NCI-H1417 treated with DMSO at 0.1 percent for 48 hours (cell line): ENCODE data around the gene IFRD2.
"Not testable (repeated sequence)": the region's sequence is repeated elsewhere in the genome, so short reads cannot be mapped to it uniquely, and the experiment has no call there.

Experiments used
- DNase-seq: peaks from one replicate; lab custom pipeline; 2025; lab: John Stamatoyannopoulos, UW

Gene IFRD2

GRCh38 chr3:50264964-50265485 lies 27.2 kb downstream of the IFRD2 start:
- DNase-seq: no peak

GRCh38 chr3:50264383-50264963 lies 27.8 kb downstream of the IFRD2 start:
- no peak for DNase-seq

GRCh38 chr3:50263478-50264382 lies 28.5 kb downstream of the IFRD2 start:
- DNase-seq: no peak

DNA sequence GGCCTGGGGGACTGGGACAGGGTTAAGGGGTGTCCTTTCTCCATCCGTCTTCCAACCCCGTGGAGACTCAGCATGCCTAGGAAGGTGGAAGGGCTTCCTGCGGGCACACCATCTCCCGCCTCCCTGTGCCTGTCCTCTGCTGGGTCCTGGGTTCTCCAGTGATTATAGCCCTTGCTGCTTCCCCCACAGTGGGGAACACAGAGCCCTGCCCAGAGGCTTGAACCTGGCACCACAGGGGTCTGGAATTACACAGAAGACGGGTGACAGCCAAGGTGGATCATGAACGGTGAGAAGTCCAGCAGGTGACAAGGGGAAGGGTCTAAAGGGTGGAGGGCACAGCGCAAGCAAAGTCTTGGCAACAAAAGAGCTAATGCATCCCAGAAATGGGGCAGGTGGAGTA lies 29.5 kb downstream of the IFRD2 start:
- no peak for DNase-seq

DNA sequence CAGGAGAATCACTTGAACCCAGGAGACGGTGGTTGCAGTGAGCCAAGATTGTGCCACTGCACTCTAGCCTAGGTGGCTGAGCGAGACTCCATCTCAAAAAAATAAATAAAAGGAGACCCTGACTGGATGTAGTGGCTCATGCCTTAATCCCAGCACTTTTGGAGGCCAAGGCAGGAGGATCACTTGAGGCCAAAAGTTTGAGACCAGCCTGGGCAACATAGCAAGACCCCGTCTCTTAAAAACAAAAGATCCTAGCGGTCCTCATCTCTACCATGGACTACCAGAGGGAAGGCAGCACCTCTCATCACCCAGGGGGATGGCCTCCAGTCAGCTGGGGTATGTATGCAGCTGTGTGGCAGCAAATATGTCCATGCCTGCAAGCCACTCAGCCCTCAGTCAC lies 30.0 kb downstream of the IFRD2 start:
- DNase-seq: not testable (repeated sequence)

GRCh38 chr3:50261505-50261904 lies 30.7 kb downstream of the IFRD2 start:
- no peak for DNase-seq

GRCh38 chr3:50260942-50261441 lies 31.2 kb downstream of the IFRD2 start:
- DNase-seq: no peak

GRCh38 chr3:50260027-50260941 lies 31.9 kb downstream of the IFRD2 start:
- DNase-seq: no peak

DNA sequence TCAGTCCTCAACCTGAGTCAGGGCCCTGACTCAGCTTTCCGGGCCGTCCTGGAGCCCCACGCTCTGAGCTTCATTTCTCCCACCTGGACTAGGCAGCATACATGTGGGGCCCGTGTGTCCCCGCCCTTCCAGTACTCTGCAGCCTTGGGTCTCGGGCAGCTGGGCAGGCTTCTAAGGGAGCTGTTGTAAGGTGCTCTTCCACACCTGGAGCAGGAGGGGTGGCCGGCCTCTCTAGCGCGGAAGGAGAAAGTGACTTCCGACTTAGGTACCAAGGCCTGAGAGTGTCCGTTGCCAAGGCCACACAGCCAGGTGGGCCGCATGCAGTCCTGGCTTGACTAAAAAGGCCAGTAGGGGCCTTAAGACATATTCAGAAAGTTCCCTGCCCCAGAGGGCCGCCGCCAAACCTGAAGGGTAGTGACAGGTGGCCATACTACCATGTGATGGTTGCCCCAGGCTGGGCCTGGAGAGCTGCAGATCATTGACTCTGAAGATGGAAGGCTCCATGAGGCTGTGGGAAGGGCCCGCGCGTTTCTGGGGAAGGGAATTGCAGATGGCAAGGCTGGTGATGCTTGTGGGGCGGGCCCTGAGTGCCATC lies 32.7 kb downstream of the IFRD2 start:
- DNase-seq: no peak

- no peak for DNase-seq
Measured at GRCh38 chr3:50258979-50259378, 33.2 kb downstream of the IFRD2 start.

- no peak for DNase-seq
Measured at GRCh38 chr3:50258029-50258680, 34.1 kb downstream of the IFRD2 start.

- no peak for DNase-seq
Measured at GRCh38 chr3:50256978-50257890, 35.0 kb downstream of the IFRD2 start.

DNA sequence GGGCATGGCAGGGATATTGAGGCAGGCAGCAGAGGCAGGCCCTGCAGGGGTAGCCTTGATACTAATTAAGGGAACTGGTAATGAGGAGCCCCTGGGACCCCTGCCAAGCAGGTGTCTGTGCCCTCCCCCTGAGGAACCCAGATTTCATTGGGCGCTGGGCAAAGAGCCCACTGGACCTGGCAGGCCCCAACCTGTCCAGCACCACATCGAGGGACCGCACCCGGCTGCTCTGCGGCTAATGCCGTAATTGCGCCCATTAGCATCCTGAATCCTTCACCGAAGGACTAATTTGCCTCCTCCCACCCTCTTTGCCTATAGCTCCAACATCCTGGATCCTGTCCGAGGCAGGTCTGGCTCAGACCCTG lies 37.0 kb downstream of the IFRD2 start:
- DNase-seq: no peak

- DNase-seq: no peak
Measured at GRCh38 chr3:50254577-50255250, 37.5 kb downstream of the IFRD2 start.

GRCh38 chr3:50251220-50251619 lies 41.0 kb downstream of the IFRD2 start:
- no peak for DNase-seq

- DNase-seq: no peak
Measured at GRCh38 chr3:50250514-50250913, 41.7 kb downstream of the IFRD2 start.

DNA sequence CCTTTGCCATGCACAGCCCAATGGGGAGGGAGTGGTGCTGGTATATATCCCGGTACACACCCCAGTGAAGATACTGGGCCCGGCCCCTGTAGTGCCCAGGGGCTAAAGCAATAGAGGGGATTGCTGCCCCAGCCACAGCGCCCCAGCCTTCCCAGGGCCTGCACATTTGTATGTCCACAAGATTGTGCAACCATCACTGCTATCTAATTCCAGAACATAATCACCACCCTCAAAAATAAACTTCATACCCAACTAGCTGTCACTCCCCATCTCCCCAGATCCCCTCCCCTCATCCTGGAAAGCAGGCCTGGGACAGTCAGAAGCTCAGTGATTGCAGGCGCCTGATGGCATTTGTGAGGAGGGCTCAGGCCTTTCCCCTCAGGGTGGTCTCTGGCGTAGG lies 42.8 kb downstream of the IFRD2 start:
- DNase-seq: no peak

DNA sequence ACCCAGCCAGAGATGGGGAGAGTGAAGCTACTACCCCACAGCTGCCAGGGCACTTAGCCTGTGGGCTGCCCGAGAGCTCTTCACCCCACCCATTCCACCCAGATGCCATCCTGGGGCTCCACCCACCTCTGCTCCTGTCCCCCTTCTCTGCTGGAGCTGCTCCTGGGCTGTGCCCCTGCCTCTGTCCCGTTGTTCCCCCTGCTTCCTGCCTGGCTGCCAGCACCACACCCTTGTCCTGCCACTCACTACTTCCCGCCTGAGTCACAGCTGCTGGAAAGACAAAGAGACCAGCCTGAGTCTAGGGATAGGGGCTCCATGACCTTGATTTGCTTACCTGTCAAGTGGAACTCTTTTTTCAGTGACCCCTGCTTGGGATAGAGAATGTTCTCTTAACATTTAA lies 43.8 kb downstream of the IFRD2 start:
- DNase-seq: no peak

GRCh38 chr3:50246517-50246954 lies 45.7 kb downstream of the IFRD2 start:
- no peak for DNase-seq
